UCSD-AML1 (cell line): ENCODE results near the gene OTC.

Experiments
- DNase-seq: peaks from one replicate; lab custom pipeline; 2025; ENCODE audit not compliant: unreplicated experiment; lab: John Stamatoyannopoulos, UW

The OTC gene

GRCh38 chrX:38352362-38352761 is at the start of gene OTC:
TSS of gene OTC (plus strand) at chrX:38352604. CDS start at chrX:38352697, 93 bp downstream.
- no peak for DNase-seq

- DNase-seq: no peak
Measured at GRCh38 chrX:38304010-38304409, 48.4 kb upstream of the OTC start.

DNA sequence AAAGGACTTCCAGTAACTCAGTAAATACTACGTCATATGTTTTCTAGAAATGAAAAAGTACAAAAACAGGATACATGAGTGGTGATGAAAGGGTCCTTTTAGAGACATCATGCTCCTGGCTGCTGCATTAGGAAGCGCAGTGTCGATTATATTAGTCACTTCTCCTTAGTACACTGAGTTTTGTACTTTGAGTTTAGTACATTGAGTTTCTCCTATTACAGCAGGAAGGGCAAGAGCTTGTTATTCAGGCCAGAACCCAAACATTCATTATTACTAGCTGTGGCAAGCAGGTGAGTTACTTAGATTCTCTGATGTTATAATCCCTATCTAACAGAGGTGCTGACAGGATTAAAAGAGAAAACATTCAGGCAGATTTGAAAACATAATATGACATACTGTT is 46.4 kb upstream of the OTC start:
- DNase-seq: no peak

- DNase-seq: no peak
Measured at GRCh38 chrX:38311743-38312142, 40.7 kb upstream of the OTC start.

GRCh38 chrX:38312436-38312835 is 40.0 kb upstream of the OTC start:
- no peak for DNase-seq

- no peak for DNase-seq
Measured at GRCh38 chrX:38313190-38313589, 39.2 kb upstream of the OTC start.

- DNase-seq: no peak
Measured at GRCh38 chrX:38315186-38315585, 37.2 kb upstream of the OTC start.

- DNase-seq: no peak
Measured at GRCh38 chrX:38318196-38318595, 34.2 kb upstream of the OTC start.

- no peak for DNase-seq
Measured at GRCh38 chrX:38318606-38319005, 33.8 kb upstream of the OTC start.

- DNase-seq: no peak
Measured at GRCh38 chrX:38320819-38321218, 31.6 kb upstream of the OTC start.

GRCh38 chrX:38326086-38326485 is 26.3 kb upstream of the OTC start:
- no peak for DNase-seq

DNA sequence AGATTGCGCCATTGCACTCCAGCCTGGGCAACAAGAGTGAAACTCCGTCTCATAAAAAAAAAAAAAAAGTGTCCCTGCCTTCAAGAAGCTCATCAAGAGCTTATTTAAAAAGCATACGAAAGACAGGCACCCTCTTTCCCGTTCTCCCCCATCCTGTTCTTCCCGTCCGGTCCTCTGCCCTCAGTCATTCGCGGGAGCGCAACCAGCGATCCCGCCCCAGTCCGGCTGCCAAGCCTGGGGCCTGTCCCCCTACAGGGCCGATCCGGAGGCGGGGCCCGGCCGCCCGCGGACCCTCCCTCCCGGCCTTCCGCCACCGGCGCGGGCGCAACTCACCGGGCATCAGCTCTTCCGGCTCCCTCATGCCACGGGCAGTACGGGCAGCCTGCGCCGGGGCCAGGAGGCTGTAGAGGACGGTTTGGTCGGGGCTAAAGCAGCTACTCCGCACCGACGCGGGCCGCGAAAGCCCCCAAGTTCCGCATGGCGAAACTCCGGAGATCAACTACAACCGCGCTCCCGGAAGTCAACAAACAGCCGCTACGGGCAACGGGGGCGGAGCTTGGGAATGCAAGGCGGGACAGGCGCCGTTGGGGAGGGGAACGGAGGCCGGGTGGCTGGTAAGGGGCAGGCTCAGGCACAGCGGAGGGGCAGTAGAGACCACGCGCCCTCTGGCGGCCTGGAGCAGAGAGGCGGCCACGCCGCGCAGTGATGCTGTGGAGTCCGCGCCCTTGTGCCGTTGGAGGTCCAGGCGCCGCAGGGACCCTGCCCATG is 25.2 kb upstream of the OTC start, which contains the start of gene RPGR:
Gene RPGR (minus strand): TSS at position 503 of the 768 bp plus-strand sequence. CDS start 142 bp downstream, at position 361.
- peak; percentile 90 for DNase-seq

DNA sequence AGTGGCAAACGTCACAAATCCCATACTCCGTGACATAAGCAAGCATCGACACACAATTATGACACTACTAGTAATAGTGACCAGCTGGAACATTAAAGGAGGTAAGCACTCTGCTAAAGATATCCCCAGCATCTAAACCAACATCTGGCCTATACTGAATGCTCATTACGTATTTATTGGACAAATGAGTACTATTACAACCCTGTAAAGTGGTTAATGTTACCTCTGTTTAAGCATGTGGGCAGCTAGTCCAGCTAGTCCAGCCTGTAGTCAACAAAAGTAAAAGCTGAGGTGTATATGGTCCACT is 24.7 kb upstream of the OTC start:
- no peak for DNase-seq

GRCh38 chrX:38332505-38332904 is 19.9 kb upstream of the OTC start:
- no peak for DNase-seq

GRCh38 chrX:38335382-38335781 is 17.0 kb upstream of the OTC start:
- DNase-seq: no peak

- DNase-seq: no peak
Measured at GRCh38 chrX:38336538-38337240, 15.7 kb upstream of the OTC start.

GRCh38 chrX:38341442-38341841 is 11.0 kb upstream of the OTC start:
- DNase-seq: no peak

DNA sequence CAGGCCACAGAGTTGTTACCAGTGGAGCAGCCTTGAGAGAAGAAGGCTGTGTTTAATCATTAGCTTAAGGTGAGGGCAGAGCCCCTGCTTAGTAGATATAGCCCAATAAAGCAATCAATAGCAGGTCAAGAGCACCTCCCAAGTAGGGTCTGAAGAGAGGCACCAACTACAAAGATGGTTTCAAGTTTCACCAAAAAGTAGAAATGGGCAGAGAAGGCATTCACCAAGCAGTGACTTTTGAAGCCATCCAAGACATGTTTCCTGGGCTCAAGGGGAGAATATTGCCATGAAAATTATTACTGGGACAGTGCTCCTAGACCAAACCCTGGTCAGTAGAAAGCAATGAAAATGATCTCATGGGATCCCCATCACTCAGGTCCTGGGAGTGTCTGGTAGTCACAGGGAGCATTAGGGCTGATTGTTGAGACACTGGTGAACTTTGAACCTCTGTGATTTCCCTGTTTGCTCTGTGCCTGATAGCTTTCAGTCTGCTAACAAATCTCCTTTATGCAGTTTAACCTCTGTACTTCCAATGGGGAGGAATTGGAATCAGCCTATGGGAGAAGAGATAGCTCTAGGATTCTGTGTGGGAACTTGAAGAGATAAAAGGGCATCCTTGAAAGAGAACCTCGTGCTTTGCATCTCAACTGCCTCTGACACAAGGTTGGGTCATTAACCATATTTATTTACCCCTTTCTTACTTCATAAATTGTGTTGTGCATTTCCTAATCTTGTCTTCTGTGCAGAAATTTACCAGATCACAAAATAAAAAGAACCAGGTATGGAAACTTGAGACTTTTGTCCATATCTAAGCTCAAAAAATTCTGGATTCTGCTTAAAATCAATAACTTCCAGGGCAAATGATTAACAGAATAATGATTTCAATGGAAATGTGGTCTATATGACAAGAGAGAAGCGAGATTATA is 9.3 kb upstream of the OTC start:
- DNase-seq: no peak

DNA sequence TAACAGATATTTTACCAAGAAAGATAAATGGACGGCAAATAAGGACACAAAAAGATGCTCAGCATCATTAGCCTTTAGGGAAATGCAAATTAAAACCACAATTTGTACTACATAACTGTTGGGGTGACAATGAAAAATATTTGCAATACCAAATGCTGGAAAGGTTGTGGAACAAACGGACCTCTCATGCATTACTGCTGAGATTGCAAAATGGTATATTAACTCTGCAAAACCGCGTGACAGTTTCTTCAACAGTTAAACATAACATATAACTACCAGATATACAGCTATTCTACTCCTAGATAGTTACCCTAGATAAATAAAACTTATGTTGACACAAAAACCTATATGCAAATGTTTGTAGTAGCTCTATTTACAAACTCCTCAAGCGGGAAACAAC is 6.3 kb upstream of the OTC start:
- DNase-seq: no peak

DNA sequence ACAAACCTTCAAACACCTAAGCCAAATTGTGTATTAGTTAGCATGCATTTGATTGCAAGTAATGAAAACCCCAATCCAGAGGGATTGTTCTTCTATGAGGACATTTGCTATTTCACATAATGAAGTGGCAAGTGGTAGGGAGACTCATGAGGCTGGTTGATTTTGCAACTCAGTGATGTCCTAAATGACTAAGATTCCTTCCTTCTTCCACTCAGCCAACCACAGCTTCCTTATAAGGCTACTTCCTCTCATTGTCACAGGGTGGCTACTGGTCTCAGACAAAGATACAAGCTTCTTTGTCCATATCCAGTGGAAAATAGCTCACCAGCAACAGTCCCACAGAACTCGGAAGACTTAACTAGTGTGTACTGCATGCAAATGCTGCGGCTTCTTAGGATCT is 5.3 kb upstream of the OTC start:
- DNase-seq: no peak

DNA sequence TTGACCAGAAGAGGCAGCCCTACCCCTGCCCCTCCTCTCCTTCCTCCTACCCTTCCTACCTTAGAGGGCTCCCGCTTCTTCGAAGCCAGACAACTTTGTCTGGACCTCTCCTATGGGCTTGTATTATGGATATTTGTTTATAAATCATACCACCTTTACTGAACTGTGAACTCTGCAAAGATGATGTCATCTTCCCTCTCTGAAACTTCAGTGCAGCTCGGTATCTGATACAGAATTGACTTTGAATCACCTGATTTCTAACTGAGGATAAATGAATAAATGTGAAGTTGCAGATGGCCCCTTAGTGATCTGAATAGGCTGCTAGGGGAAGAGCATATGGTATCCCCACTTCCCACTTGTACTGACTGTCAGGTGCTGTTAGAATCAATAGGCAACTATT is 1.1 kb upstream of the OTC start:
- no peak for DNase-seq

GRCh38 chrX:38356401-38356800 is 4.0 kb downstream of the OTC start:
- DNase-seq: no peak
